Measurements from ENCODE around the gene HEATR5A. TPM values are rescaled to one million over a fixed set of nuclear protein-coding genes. Genes with fewer than 3 reads are reported as not detected.
A peak's percentile ranks its signal among the peaks of the same experiment; 100 is the strongest.

The HEATR5A gene
- total and polyA plus RNA-seq, 2 of the 13 experiments (the other 11 are each of a cell fraction or from before 2014, with no cell fraction given) = 36.4 to 105 TPM

DNA sequence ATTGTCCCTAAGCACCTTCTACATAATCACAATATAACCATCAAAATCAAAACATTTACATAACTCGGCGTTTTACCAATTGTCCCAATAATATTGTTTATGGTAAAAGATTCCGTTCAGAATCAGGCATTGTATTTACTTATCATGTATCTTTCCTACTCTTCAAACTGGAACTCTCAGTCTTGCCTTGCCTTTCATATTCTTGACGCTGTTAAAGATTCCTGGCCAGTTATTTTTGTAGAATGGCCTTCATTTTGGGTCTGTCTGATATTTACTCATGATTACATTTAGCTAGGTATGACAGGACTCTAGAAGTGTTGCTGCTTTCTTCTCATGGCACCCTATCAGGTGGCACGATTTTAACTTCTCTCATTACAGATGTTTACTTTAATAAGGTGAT, 850 bp upstream of the HEATR5A start (continued):
- TF ChIP-seq, protein P1, sequence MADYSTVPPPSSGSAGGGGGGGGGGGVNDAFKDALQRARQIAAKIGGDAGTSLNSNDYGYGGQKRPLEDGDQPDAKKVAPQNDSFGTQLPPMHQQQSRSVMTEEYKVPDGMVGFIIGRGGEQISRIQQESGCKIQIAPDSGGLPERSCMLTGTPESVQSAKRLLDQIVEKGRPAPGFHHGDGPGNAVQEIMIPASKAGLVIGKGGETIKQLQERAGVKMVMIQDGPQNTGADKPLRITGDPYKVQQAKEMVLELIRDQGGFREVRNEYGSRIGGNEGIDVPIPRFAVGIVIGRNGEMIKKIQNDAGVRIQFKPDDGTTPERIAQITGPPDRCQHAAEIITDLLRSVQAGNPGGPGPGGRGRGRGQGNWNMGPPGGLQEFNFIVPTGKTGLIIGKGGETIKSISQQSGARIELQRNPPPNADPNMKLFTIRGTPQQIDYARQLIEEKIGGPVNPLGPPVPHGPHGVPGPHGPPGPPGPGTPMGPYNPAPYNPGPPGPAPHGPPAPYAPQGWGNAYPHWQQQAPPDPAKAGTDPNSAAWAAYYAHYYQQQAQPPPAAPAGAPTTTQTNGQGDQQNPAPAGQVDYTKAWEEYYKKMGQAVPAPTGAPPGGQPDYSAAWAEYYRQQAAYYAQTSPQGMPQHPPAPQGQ (CRISPR knock-in tag; IDR thresholded peaks at IDR 0.05; ENCODE audit: borderline replicate concordance) = no peak
- TF ChIP-seq PPARG (CRISPR knock-in tag; conservative IDR thresholded peaks at IDR 0.05) = no peak
- TF ChIP-seq ZNF563 (CRISPR knock-in tag; IDR thresholded peaks at IDR 0.05) = no peak
- TF ChIP-seq, protein P2, sequence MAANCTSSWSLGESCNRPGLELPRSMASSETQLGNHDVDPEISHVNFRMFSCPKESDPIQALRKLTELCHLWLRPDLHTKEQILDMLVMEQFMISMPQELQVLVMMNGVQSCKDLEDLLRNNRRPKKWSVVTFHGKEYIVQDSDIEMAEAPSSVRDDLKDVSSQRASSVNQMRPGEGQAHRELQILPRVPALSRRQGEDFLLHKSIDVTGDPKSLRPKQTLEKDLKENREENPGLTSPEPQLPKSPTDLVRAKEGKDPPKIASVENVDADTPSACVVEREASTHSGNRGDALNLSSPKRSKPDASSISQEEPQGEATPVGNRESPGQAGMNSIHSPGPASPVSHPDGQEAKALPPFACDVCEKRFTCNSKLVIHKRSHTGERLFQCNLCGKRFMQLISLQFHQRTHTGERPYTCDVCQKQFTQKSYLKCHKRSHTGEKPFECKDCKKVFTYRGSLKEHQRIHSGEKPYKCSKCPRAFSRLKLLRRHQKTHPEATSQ (CRISPR knock-in tag; IDR thresholded peaks at IDR 0.05; ENCODE audit: borderline replicate concordance) = 0 out of 2 replicates have a peak, but pooled peaks have one; percentile 31
- TF ChIP-seq, protein P3, sequence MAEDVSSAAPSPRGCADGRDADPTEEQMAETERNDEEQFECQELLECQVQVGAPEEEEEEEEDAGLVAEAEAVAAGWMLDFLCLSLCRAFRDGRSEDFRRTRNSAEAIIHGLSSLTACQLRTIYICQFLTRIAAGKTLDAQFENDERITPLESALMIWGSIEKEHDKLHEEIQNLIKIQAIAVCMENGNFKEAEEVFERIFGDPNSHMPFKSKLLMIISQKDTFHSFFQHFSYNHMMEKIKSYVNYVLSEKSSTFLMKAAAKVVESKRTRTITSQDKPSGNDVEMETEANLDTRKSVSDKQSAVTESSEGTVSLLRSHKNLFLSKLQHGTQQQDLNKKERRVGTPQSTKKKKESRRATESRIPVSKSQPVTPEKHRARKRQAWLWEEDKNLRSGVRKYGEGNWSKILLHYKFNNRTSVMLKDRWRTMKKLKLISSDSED (CRISPR knock-in tag; IDR thresholded peaks at IDR 0.05) = no peak
- TF ChIP-seq ZNF3 (CRISPR knock-in tag; IDR thresholded peaks at IDR 0.05) = no peak
- TF ChIP-seq DNMT1 (CRISPR knock-in tag; IDR thresholded peaks at IDR 0.05) = no peak
- TF ChIP-seq, protein P4, sequence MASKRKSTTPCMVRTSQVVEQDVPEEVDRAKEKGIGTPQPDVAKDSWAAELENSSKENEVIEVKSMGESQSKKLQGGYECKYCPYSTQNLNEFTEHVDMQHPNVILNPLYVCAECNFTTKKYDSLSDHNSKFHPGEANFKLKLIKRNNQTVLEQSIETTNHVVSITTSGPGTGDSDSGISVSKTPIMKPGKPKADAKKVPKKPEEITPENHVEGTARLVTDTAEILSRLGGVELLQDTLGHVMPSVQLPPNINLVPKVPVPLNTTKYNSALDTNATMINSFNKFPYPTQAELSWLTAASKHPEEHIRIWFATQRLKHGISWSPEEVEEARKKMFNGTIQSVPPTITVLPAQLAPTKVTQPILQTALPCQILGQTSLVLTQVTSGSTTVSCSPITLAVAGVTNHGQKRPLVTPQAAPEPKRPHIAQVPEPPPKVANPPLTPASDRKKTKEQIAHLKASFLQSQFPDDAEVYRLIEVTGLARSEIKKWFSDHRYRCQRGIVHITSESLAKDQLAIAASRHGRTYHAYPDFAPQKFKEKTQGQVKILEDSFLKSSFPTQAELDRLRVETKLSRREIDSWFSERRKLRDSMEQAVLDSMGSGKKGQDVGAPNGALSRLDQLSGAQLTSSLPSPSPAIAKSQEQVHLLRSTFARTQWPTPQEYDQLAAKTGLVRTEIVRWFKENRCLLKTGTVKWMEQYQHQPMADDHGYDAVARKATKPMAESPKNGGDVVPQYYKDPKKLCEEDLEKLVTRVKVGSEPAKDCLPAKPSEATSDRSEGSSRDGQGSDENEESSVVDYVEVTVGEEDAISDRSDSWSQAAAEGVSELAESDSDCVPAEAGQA (IDR thresholded peaks at IDR 0.05; ENCODE audit: low read depth) = no peak
- TF ChIP-seq, protein P4 (CRISPR knock-in tag; IDR thresholded peaks at IDR 0.05; ENCODE audit: borderline replicate concordance) = no peak
- TF ChIP-seq, protein P5, sequence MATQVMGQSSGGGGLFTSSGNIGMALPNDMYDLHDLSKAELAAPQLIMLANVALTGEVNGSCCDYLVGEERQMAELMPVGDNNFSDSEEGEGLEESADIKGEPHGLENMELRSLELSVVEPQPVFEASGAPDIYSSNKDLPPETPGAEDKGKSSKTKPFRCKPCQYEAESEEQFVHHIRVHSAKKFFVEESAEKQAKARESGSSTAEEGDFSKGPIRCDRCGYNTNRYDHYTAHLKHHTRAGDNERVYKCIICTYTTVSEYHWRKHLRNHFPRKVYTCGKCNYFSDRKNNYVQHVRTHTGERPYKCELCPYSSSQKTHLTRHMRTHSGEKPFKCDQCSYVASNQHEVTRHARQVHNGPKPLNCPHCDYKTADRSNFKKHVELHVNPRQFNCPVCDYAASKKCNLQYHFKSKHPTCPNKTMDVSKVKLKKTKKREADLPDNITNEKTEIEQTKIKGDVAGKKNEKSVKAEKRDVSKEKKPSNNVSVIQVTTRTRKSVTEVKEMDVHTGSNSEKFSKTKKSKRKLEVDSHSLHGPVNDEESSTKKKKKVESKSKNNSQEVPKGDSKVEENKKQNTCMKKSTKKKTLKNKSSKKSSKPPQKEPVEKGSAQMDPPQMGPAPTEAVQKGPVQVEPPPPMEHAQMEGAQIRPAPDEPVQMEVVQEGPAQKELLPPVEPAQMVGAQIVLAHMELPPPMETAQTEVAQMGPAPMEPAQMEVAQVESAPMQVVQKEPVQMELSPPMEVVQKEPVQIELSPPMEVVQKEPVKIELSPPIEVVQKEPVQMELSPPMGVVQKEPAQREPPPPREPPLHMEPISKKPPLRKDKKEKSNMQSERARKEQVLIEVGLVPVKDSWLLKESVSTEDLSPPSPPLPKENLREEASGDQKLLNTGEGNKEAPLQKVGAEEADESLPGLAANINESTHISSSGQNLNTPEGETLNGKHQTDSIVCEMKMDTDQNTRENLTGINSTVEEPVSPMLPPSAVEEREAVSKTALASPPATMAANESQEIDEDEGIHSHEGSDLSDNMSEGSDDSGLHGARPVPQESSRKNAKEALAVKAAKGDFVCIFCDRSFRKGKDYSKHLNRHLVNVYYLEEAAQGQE (IDR thresholded peaks at IDR 0.05; ENCODE audit: borderline replicate concordance in 1 of 2, low read depth in 1 of 2, low read length in 2 of 2) = peak in 1 of 2 experiments; percentile 20; a peak in 1 of 4 replicates
- TF ChIP-seq ZFX (CRISPR knock-in tag; IDR thresholded peaks at IDR 0.05; ENCODE audit: low read depth) = no peak
- no peak for TF ChIP-seq ZBTB3 (CRISPR knock-in tag; IDR thresholded peaks at IDR 0.05; ENCODE audit: borderline replicate concordance, low read depth)
- TF ChIP-seq, protein P6, sequence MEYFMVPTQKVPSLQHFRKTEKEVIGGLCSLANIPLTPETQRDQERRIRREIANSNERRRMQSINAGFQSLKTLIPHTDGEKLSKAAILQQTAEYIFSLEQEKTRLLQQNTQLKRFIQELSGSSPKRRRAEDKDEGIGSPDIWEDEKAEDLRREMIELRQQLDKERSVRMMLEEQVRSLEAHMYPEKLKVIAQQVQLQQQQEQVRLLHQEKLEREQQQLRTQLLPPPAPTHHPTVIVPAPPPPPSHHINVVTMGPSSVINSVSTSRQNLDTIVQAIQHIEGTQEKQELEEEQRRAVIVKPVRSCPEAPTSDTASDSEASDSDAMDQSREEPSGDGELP (IDR thresholded peaks at IDR 0.05; ENCODE audit: borderline replicate concordance, low read depth) = no peak
